Activated T-helper 9 cell treated with anti-CD3 and anti-CD28 coated beads, Interleukin-2, amount 50 U/mL, for 16 hours (primary cell): ENCODE data around the gene SCGB1D1.

Source experiments
- DNase-seq: peaks from one replicate; pipeline ENCODE4 v3.0.0-alpha.2; 2020; ENCODE audit warnings: low read depth

SCGB1D1 gene, protein sequence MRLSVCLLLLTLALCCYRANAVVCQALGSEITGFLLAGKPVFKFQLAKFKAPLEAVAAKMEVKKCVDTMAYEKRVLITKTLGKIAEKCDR

DNA sequence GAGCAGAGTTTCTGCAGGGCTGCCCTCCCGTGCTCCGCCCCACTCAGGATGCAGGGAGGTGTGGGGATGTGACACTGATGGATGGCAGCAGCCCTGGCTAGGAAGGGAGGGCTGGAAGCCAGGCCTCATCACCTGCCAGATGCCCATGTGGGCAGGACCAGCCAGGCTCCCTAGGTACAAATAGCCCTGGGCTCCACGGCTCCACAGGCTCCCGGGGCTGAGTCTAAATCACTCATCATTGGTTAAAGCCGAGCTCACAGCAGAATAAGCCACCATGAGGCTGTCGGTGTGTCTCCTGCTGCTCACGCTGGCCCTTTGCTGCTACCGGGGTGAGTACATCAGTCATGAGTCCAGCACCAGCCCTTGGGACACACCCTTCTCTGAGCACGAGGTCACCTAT, at the start of gene SCGB1D1:
SCGB1D1 (plus strand) TSS at position 206 of the 400 bp plus-strand sequence; CDS start at position 275, 69 bp downstream.
- no peak for DNase-seq

DNA sequence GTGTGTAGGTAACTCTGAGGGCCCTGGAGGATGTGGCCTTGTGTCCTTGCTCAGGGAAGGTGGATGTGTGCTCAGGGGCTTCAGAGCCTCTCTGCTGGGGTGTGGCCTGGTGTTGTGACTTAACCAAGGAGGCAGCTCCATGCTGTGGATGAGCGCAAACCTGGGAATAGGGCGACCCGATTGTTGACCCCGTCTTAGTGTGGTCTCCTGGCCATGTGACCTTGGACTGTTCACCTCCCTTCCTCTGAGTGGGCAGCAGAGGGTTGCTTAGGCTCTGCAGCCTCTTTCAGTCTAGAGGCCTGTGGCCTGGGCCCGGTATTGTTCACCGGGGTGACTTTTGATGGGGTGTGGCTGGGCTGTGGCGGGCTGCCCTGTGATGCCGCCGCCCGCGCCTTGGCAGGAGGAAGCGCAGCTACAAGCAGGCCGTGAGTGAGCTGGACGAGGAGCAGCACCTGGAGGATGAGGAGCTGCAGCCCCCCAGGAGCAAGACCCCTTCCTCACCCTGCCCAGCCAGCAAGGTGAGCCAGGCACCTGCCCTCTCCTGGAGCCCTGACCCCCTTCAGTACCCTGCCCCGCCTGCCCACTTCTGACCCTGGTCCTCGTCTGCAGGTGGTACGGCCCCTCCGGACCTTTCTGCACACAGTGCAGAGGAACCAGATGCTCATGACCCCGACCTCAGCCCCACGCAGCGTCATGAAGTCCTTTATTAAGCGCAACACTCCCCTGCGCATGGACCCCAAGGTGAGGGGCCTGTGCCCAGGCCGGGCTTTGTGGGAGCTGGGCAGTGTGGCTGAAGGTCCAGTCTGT, 49.5 kb upstream of the SCGB1D1 start:
- DNase-seq, result no peak

GRCh38 chr11:62141111-62142042, 48.6 kb upstream of the SCGB1D1 start:
- DNase-seq, result no peak

DNA sequence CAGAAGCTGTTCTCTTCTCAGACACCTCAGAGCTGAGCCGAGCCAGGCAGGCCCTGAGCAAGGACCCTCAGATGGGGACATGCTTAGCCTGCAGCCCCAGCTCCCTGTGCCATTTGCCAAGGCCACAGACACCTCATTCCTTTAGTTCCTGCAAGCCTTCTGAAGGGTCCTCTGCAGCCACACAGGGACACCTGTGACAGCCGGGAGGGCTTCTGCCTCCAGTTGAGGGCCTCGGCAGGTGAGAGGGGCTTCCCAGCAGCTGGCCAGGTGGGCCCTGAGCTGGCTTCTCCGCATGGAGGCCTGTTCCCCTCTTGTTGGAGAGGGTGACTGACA, 48.0 kb upstream of the SCGB1D1 start:
- DNase-seq, result no peak

GRCh38 chr11:62142921-62143320, 47.1 kb upstream of the SCGB1D1 start:
- DNase-seq, result no peak

GRCh38 chr11:62143727-62144126, 46.3 kb upstream of the SCGB1D1 start:
- DNase-seq, result no peak

DNA sequence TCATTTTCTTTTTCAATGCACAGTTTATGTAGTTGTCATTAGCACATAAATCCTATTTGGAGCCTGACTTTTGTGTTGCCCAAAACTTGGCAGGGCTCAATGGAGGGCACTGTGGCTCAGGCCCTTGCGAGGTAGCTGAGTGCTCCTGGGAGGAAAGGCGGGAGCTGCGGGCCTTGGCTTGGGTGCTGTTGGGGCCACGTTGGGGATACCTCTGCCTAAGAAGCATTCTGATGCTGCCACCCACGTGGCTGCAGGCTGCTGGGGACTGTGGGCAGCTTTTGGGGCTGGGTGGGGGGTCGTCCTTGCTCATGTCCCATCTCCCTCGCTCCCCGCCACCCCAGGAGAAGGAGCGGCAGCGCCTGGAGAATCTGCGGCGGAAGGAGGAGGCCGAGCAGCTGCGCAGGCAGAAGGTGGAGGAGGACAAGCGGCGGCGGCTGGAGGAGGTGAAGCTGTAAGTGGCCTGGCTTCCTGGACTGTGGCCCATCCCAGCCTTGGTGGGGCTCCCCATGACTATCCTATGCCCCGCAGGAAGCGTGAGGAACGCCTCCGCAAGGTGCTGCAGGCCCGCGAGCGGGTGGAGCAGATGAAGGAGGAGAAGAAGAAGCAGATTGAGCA, 45.3 kb upstream of the SCGB1D1 start:
- DNase-seq, result no peak

DNA sequence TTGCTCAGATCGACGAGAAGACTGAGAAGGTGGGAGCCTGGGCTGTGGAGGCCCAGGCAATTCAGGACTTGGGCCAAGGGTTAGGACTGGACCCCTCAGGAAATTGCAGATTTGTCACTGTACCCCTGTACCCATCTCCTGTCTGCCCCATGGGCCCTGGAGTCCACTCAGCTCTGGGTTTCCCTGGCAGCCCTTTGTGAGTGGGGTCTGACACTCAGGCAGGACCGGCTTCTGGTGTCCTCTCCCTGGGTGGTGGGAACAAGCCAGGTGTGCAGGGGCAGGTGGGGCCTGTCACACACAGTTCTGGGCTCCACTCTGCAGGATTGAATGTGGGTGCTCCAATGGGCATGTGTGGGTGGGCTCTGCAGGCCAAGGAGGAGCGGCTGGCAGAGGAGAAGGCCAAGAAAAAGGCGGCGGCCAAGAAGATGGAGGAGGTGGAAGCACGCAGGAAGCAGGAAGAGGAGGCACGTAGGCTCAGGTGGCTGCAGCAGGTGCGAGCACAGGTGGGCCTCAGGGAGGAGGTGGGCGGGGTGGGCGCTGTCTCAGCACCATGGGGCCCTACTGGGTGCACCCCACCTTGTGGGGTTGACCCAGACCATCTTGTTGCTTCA, 44.6 kb upstream of the SCGB1D1 start:
- no peak for DNase-seq

DNA sequence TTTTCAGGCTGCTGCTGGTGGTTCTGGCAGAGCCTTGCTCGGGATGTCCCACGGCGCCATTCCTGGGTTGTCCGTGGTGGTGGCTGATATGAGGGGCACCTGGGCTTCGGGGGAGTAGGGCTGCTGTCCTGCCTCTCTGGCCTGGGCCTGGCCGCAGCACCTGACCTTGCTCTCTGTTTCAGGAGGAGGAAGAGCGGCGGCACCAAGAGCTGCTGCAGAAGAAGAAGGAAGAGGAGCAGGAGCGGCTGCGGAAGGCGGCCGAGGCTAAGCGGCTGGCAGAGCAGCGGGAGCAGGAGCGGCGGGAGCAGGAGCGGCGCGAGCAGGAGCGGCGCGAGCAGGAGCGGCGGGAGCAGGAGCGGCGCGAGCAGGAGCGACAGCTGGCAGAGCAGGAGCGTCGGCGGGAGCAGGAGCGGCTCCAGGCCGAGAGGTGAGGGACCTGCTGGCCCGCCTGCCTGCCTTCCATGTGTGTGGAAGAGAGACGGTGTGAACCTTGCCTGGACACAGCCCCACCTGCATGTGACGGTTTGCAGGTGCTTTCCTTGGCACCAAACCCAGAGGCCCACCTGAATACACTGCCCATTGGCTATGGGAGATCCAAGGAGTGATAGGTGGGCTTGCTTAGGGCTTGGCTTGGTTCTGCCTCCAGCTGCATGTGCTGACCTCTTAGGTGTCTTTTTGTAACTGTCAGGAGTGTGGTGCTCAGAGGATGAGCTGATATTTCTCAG, 43.4 kb upstream of the SCGB1D1 start:
- DNase-seq, result no peak

DNA sequence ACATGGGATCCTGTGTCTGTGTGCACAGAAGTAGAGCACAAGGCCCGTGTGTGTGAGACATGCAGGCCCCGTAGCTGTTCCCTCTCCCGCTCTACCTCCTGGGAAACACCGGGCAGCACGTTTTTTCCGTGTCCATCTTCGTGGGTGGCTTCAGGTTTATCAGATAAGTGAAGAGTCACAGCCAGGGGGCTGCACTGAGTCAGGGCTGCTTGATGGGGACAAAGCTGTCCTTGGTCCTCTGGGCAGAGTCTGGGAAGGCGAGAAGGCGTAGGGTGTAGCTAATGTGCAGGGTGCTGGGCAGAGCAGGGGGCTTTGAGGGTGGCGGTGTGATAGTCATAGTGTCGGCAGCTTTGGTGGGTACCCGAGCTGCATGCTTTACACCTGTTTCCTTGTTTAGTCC, 42.5 kb upstream of the SCGB1D1 start:
- no peak for DNase-seq

DNA sequence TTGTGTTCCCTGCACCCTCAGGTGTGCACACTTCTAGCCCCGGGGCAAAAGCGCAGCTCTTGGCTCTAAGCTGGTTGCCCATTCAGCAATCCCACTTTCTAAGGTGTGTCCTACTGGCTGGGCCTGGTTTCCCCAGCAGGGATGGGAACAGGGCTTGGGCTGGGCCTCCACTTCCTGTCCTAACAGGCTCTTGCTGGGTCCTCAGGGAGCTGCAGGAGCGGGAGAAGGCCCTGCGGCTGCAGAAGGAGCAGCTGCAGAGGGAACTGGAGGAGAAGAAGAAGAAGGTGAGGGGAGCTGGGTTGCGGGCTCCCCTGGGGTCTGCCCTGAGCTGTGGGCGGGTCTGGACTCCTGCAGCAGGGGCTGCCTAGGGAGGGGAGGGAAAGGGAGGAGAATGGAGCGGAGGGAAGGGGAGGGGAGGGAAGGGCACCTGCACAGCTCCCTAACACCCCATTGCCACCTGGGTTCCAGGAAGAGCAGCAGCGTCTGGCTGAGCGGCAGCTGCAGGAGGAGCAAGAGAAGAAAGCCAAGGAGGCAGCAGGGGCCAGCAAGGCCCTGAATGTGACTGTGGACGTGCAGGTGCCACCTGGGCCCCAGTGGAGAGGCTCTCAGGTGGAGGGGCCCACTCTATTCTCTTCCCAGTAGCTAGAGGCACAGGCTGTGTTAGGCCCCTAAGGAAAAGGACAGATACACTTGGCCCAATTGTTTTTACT, 41.6 kb upstream of the SCGB1D1 start:
- DNase-seq, result no peak

DNA sequence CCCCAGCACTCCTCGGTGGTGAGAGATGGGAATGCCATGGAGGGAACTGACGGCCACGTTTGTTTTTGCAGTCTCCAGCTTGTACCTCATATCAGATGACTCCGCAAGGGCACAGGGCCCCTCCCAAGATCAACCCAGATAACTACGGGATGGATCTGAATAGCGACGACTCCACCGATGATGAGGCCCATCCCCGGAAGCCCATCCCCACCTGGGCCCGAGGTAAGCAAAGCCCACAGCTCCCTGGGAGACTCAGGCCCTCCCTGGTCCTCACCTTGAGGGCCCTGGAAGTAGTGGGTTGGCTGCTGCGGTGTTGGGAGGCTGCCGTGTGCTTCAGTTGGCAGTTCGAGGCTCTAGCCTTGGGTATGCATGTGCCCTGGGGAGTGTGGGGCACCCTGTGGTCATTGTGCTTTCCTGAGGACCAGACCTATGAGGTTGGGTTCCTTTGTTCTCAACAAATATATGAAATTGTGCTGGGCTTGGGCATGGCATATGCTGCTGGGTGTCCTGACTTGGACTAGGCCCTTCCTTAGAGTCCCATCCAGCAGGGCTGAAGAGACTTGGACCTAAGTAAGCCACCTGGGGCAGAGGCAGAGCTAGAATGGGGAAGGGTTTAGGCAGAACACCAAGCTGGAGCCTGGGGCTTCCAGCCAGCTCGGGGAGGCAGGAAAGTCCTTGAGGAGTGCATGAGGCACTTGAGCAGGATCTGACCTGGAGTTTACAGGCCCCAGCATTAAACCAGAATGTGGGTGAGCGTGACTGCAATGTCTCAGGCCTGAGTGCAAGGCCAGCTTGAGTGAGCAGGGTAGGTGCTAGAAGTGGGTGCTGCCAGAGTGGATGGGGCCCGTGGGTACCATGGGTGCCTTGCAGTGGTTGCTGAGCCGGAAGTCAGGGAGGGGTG, 39.8 kb upstream of the SCGB1D1 start:
- no peak for DNase-seq

DNA sequence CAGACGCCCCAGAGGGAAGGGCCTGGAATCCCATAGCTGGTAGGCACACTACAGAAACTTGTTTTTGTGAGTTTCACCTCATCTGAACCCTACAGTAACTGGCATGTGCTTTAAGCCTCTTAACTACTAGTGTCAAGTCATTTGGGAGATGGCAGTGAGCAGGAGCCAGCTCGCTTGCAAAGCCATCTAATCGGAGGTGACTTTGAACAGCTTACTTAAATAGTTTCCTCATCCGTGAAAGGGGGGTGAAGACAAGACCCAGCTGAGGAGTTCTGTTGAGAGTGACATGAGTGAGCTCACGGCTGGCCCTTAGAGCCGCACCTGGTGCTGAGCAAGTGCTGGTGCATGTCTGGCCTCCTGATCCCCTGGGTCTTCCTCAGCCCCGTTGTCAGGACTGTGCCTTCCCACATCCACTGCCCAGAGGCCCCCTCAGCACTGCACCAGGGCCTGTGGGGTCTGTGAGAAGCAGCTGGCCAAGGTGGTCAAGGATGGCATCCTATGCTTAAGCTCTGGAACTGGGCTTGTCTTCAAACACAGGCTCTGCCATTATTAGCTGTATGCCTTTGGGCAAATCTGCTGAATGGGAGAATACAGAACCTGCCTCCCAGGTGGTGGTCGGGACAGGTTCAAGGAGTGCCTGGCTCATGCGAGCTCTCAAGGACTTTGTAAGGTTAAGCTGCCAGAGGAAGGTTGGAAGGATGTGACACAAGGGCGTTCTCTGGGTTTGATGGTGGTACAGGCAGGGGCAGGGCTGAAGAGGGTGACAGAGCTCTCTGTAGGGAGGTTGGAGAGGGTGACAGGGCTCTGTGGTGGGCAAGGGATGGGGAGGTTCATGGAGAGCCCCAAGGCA, 38.9 kb upstream of the SCGB1D1 start:
- no peak for DNase-seq

DNA sequence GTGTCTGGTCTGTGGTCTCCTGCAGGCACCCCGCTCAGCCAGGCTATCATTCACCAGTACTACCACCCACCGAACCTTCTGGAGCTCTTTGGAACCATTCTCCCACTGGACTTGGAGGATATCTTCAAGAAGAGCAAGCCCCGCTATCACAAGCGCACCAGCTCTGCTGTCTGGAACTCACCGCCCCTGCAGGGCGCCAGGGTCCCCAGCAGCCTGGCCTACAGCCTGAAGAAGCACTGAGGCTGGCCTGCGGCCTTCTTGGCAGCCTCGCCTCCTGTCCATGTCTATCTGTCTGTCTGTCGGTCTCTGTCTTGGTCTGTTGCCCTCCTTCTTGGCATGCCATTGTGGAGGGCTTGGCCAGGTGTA, 38.3 kb upstream of the SCGB1D1 start:
- no peak for DNase-seq

- DNase-seq, result no peak
Measured at GRCh38 chr11:62152245-62153086, 37.5 kb upstream of the SCGB1D1 start.

- DNase-seq, result no peak
Measured at GRCh38 chr11:62153087-62153395, 37.0 kb upstream of the SCGB1D1 start.

DNA sequence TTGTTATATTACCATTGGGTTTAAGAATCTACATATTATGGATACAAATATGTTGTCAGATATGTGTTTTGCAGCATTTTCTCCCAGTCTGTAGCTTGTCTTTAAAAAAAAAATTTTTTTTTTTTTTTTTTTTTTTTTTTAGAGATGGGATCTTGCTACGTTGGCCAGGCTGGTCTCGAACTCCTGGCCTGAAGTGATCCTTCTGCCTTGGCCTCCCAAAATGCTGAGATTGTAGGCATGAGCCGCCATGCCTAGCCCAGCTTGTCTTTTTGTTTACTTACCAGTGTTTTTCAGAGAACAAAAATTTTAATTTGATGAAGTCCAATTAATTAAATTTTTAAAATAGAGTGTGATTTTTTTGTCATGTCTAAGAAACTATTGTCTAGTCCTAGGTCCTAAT, 36.4 kb upstream of the SCGB1D1 start:
- no peak for DNase-seq

- DNase-seq, result no peak
Measured at GRCh38 chr11:62157603-62158002, 32.4 kb upstream of the SCGB1D1 start.
